ENCODE measurements around the gene OR7G1. TPM values are rescaled to one million over a fixed set of nuclear protein-coding genes. Genes with fewer than 3 reads are reported as not detected.

OR7G1 gene
- total RNA-seq, 3 donors from 2014 or later: not detected

Other genes with a start within 250 kb of the OR7G1 start
- under 1 TPM in 1 of 3 donors, not detected in 2; 0.03 TPM for gene MUC16, start 105.4 kb downstream of the OR7G1 start, total RNA-seq
- not detected for gene OR1M1, start 28.7 kb downstream of the OR7G1 start, total RNA-seq
- gene OR7G2, start 8.3 kb downstream of the OR7G1 start, total RNA-seq: not detected
- not detected for gene OR7G3, start 11.2 kb upstream of the OR7G1 start, total RNA-seq
- 10 to 100 TPM; 53.6 to 57.4 (median 56.4) TPM for gene ZNF317, start 24.6 kb upstream of the OR7G1 start, total RNA-seq
- gene OR7D2, start 63.2 kb upstream of the OR7G1 start, total RNA-seq: under 1 TPM in 2 of 3 donors, not detected in 1; 0.10 to 0.24 TPM
- gene OR7D4, start 103.8 kb upstream of the OR7G1 start, total RNA-seq: not detected
- not detected for gene OR7E24, start 135.2 kb upstream of the OR7G1 start, total RNA-seq
- gene ZNF699, start 194.1 kb upstream of the OR7G1 start, total RNA-seq: 1 to 10 TPM; 3.5 to 5.6 (median 3.8) TPM
- gene ZNF559, start 208.4 kb upstream of the OR7G1 start, total RNA-seq: 10 to 100 TPM in 1 of 3 donors, 1 to 10 TPM in 2; 6.6 to 11.0 (median 8.2) TPM
- under 1 TPM in 2 of 3 donors, not detected in 1; 0.27 to 0.37 TPM for gene ZNF177, start 247.2 kb upstream of the OR7G1 start, total RNA-seq

Measured in activated T-cell treated with anti-CD3 and anti-CD28 coated beads, Interleukin-2, amount 50 U/mL, for 4 hours (primary cell).